OCI-LY3 (cell line): Measurements from ENCODE around the gene RNF38.

Experiments used
- CTCF ChIP-seq: fragments of 200-600, 300-600 bp; sonication (generic); IDR thresholded peaks from 2 replicates; pipeline ENCODE4 v1.5.1; 2014; ENCODE audit warnings: antibody characterized with exemption, low read length, low read depth
- EZH2phosphoT487 ChIP-seq: fragments of 200-600 bp; shearing (Covaris generic); IDR thresholded peaks from 2 replicates; pipeline ENCODE4 v1.6.1; 2018; ENCODE audit warnings: antibody characterized with exemption, mixed run types, low read depth

GRCh38 chr9:36346569-36346968, 53.5 kb downstream of the RNF38 start:
- TF ChIP-seq CTCF (no peak), EZH2phosphoT487 (no peak)
